ENCODE results near the gene TOMM5.

DNA sequence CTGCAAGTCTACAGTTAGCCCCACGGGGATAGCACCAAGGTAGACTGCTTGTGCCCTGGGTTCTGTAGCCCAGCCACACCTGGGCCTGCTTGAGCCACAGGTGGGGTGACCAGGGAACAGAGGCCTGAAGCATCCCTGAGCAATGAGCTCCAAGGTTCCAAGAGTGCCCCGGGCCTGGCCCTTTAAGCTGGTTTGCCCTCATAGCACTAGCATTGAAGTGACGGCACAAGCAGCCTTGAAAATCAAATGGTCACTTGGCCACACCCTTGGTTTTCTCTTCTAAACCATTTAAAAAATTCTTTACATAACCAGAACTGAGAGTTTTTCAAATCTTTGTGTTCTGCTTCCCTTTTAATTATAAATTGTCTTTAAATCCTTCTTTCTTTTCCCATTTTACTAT is 40.9 kb downstream of the TOMM5 start:
- TF ChIP-seq, protein P1, sequence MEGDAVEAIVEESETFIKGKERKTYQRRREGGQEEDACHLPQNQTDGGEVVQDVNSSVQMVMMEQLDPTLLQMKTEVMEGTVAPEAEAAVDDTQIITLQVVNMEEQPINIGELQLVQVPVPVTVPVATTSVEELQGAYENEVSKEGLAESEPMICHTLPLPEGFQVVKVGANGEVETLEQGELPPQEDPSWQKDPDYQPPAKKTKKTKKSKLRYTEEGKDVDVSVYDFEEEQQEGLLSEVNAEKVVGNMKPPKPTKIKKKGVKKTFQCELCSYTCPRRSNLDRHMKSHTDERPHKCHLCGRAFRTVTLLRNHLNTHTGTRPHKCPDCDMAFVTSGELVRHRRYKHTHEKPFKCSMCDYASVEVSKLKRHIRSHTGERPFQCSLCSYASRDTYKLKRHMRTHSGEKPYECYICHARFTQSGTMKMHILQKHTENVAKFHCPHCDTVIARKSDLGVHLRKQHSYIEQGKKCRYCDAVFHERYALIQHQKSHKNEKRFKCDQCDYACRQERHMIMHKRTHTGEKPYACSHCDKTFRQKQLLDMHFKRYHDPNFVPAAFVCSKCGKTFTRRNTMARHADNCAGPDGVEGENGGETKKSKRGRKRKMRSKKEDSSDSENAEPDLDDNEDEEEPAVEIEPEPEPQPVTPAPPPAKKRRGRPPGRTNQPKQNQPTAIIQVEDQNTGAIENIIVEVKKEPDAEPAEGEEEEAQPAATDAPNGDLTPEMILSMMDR (IDR thresholded peaks at IDR 0.05) = no peak
- TF ChIP-seq POLR2AphosphoS5 (IDR thresholded peaks at IDR 0.05) (no peak), POLR2A (IDR thresholded peaks at IDR 0.05) (no peak)
